K562 (cell line): ENCODE data around the gene PPP1R9A. TPM values are rescaled to one million over a fixed set of nuclear protein-coding genes. Genes with fewer than 3 reads are reported as not detected.
A peak's percentile ranks its signal among the peaks of the same experiment; 100 is the strongest.

Experiments
- ATAC-seq: fragments of 200-7000 bp; cut with Tn5 transposase; 3 replicates; pipeline ENCODE4 v1.9.1; 2020; ENCODE audit warnings: moderate library complexity
- BruUV-seq: library from RNA; stranded (reverse); fragments of 400-500 nt; replicated peaks from 2 replicates; lab custom pipeline; 2021; lab: Mats Ljungman, UMichigan
- CTCF ChIA-PET: fragments of 300-600 bp; formaldehyde crosslinking; extraction: SDS; loops from one replicate; lab custom pipeline; 2021; ENCODE audit warnings: low intra/inter-chr PET ratio; lab: Yijun Ruan, JAX
- POLR2A ChIA-PET: fragments of 300-600, 350-650 bp; sonication (Branson Sonifier 250); formaldehyde crosslinking; extraction: SDS; loops from one replicate; lab custom pipeline; 2021; ENCODE audit warnings: antibody characterized with exemption, inconsistent platforms; lab: Yijun Ruan, JAX
- DNase-seq, 4 experiments: peaks; one replicate each; pipeline versions ENCODE4 v3.0.0 to v3.0.0-alpha.2; 2011 to 2018; ENCODE audit warnings: low spot score in 3 of 4, mixed read lengths in 3 of 4; ENCODE audit errors: extremely low read depth in 1 of 4
- FAIRE-seq: peaks from 2 replicates; lab custom pipeline; 2011; peaks lifted over from hg19 to GRCh38; lab: Jason Lieb, UNC
- H2AFZ ChIP-seq: 2 replicates; pipeline ENCODE4 v1.6.0; 2011; ENCODE audit warnings: low read depth, low read length, control low read depth, inconsistent platforms
- H3K27ac ChIP-seq: fragments of 200-600 bp; 3 replicates; pipeline ENCODE4 v1.8.0; 2011; ENCODE audit warnings: low read depth, mild to moderate bottlenecking, control low read depth, inconsistent platforms, low read length, moderate library complexity, mixed read lengths; ENCODE audit errors: extremely low read depth
- H3K27me3 ChIP-seq, 2 experiments: fragments of 300-600 bp in 1 of 2; 2 replicates in 1 of 2; 3 replicates in 1 of 2; pipeline versions ENCODE4 v1.6.0 to v1.8.0; 2011; ENCODE audit warnings: inconsistent platforms in 2 of 2, low read length in 2 of 2, mild to moderate bottlenecking in 1 of 2, mixed read lengths in 1 of 2, moderate library complexity in 1 of 2; ENCODE audit not compliant: control insufficient read depth in 2 of 2, insufficient read depth in 2 of 2
- H3K36me3 ChIP-seq: fragments of 300-600 bp; 3 replicates; pipeline ENCODE4 v1.8.0; 2011; ENCODE audit warnings: mild to moderate bottlenecking, low read length, inconsistent platforms; ENCODE audit not compliant: control insufficient read depth, insufficient read depth
- H3K4me1 ChIP-seq, 2 experiments: fragments of 200-600 bp in 1 of 2; replicated peaks in 1 of 2; 2 replicates in 1 of 2; 3 replicates in 1 of 2; pipeline versions ENCODE4 v1.5.1 to v1.8.0; 2011; ENCODE audit warnings: inconsistent platforms in 2 of 2, low read length in 2 of 2, mild to moderate bottlenecking in 1 of 2, mixed read lengths in 1 of 2, moderate library complexity in 1 of 2; ENCODE audit not compliant: control insufficient read depth in 2 of 2, insufficient read depth in 2 of 2
- H3K4me2 ChIP-seq: 2 replicates; pipeline ENCODE4 v1.6.1; 2011; ENCODE audit warnings: low read length, control low read depth, inconsistent platforms, mixed read lengths; ENCODE audit not compliant: insufficient read depth
- H3K4me3 ChIP-seq: fragments of 200-600 bp; sonication (generic), shearing (Covaris generic); 2 replicates; pipeline ENCODE4 v1.5.1; 2016; ENCODE audit warnings: control low read depth, inconsistent platforms
- H3K79me2 ChIP-seq: fragments of 200-600 bp; 3 replicates; pipeline ENCODE4 v1.8.0; 2011; ENCODE audit warnings: low read length, inconsistent platforms; ENCODE audit not compliant: control insufficient read depth, insufficient read depth
- H3K9ac ChIP-seq, 2 experiments: 2 replicates each; pipeline versions ENCODE4 v1.6.0 to v1.6.1; 2011; ENCODE audit warnings: low read depth in 2 of 2, low read length in 2 of 2, control low read depth in 1 of 2, inconsistent platforms in 1 of 2, mild to moderate bottlenecking in 1 of 2, mixed read lengths in 1 of 2; ENCODE audit not compliant: insufficient read depth in 1 of 2
- H3K9me1 ChIP-seq: one replicate; pipeline ENCODE4 v1.6.0; 2011; ENCODE audit warnings: inconsistent platforms, mild to moderate bottlenecking, low read length, moderate library complexity; ENCODE audit not compliant: control insufficient read depth, insufficient read depth
- H3K9me3 ChIP-seq: replicated peaks from 2 replicates; pipeline ENCODE4 v1.5.1; 2011; ENCODE audit warnings: low read depth, low read length, inconsistent platforms; ENCODE audit not compliant: control insufficient read depth, insufficient read depth
- H4K20me1 ChIP-seq: replicated peaks from 2 replicates; pipeline ENCODE4 v1.6.1; 2011; ENCODE audit warnings: low read length, inconsistent platforms, mixed read lengths; ENCODE audit not compliant: control insufficient read depth, insufficient read depth
- CTBP1 ChIP-seq: fragments of 450-650 bp; IDR thresholded peaks from 2 replicates; pipeline ENCODE4 v1.6.1; 2016; ENCODE audit warnings: borderline replicate concordance
- DNMT1 ChIP-seq: fragments of 450-650 bp; IDR thresholded peaks from 2 replicates; pipeline ENCODE4 v1.6.1; 2016; ENCODE audit warnings: antibody characterized with exemption, mild to moderate bottlenecking
- FOXP1 ChIP-seq: sonication (generic); formaldehyde crosslinking; IDR thresholded peaks from 2 replicates; pipeline ENCODE4 v1.8.0; 2022; ENCODE audit warnings: mild to moderate bottlenecking, missing genetic modification reagents
- LCOR ChIP-seq: sonication (generic); formaldehyde crosslinking; IDR thresholded peaks from 2 replicates; pipeline ENCODE4 v1.8.0; 2022; ENCODE audit warnings: mild to moderate bottlenecking, missing genetic modification reagents
- SMARCA4 ChIP-seq: fragments of 450-650 bp; IDR thresholded peaks from 2 replicates; pipeline ENCODE4 v1.6.1; 2016
- SMARCC2 ChIP-seq: fragments of 450-650 bp; IDR thresholded peaks from 2 replicates; pipeline ENCODE4 v1.6.1; 2017; ENCODE audit warnings: antibody characterized with exemption, moderate library complexity, mild to moderate bottlenecking, low read depth
- TAF7 ChIP-seq: fragments of 450-650 bp; IDR thresholded peaks from 2 replicates; pipeline ENCODE4 v1.6.1; 2016; ENCODE audit warnings: missing genetic modification characterization, missing compliant biosample characterization
- ZNF263 ChIP-seq: sonication (generic); formaldehyde crosslinking; IDR thresholded peaks from 2 replicates; pipeline ENCODE4 v1.8.0; 2022; ENCODE audit warnings: mild to moderate bottlenecking, missing genetic modification reagents, borderline replicate concordance
- ZNF274 ChIP-seq: IDR thresholded peaks from 2 replicates; pipeline ENCODE4 v1.6.1; 2011; ENCODE audit warnings: low read depth, mild to moderate bottlenecking, low read length, moderate library complexity, borderline replicate concordance
- ZNF75A ChIP-seq: fragments of 450-650 bp; formaldehyde crosslinking; IDR thresholded peaks from 2 replicates; pipeline ENCODE4 v1.4.0; 2020; ENCODE audit warnings: mild to moderate bottlenecking
- ZNF766 ChIP-seq: fragments of 200-800 bp; sonication (Bioruptor generic); conservative IDR thresholded peaks from 2 replicates; pipeline ENCODE4 v1.6.1; 2016; ENCODE audit warnings: missing genetic modification characterization, missing compliant biosample characterization
- WGBS: fragments of 100-300 bp; shearing (Covaris generic); methylation state at CpG from one replicate; pipeline ENCODE4 v1.1.6; 2016; ENCODE audit warnings: low coverage, mixed read lengths; ENCODE audit not compliant: insufficient coverage; ENCODE audit errors: missing lambda C conversion rate; 5-methylcytosine and 5-hydroxymethylcytosine counted together
- in situ Hi-C: fragments of 300-500 bp; cut with MboI; formaldehyde crosslinking; loops from 4 replicates; pipeline ENCODE4 v1.15.0; 2018; ENCODE audit warnings: inconsistent platforms, mixed read lengths
- intact Hi-C: fragments of 100-400 bp; cut with micrococcal nuclease; formaldehyde crosslinking; loops from 2 replicates; pipeline ENCODE4 v1.14.2; 2022
- polyA plus RNA-seq, 8 experiments: library from polyadenylated mRNA; depleted of rRNA in 4 of 8; stranded (reverse) in 5 of 8; unstranded in 3 of 8; fragments of >200 nt; fragmentation: Nextera tagmentation in 2 of 8; fragmentation: Illumina TruSeq in 1 of 8; extraction: Ambion mirVana in 2 of 8; extraction: Trizol in 1 of 8; gene quantifications; 2 replicates each; pipeline versions ENCODE4 v1.2.1 to v1.2.3, GENCODE V29; 2011 to 2014; ENCODE audit warnings: inconsistent platforms in 1 of 8, missing spikeins in 1 of 8
- total RNA-seq, 7 experiments: library from RNA; depleted of rRNA in 6 of 7; stranded (reverse); fragments of >200 nt in 6 of 7; fragmentation: Illumina TruSeq in 2 of 7; extraction: Trizol in 2 of 7; gene quantifications; 2 replicates each; pipeline versions ENCODE4 v1.2.1 to v1.2.3, GENCODE V29; 2011 to 2021; ENCODE audit warnings: low replicate concordance in 1 of 7
- TF ChIP-seq, protein P1 (sequence below): sonication (generic); formaldehyde crosslinking; IDR thresholded peaks from 2 replicates; pipeline ENCODE4 v1.8.1; 2023; ENCODE audit warnings: mild to moderate bottlenecking, missing genetic modification reagents, moderate library complexity
- TF ChIP-seq, protein P2 (sequence below): fragments of 250-450 bp; sonication (Bioruptor Pico); IDR thresholded peaks from 2 replicates; pipeline ENCODE4 v1.9.0; 2021; ENCODE audit warnings: mild to moderate bottlenecking

PPP1R9A gene
- total and polyA plus RNA-seq, 9 of the 15 experiments (the other 6 are each of a cell fraction or from before 2014, with no cell fraction given): 0.24 TPM; not detected in 8

DNA sequence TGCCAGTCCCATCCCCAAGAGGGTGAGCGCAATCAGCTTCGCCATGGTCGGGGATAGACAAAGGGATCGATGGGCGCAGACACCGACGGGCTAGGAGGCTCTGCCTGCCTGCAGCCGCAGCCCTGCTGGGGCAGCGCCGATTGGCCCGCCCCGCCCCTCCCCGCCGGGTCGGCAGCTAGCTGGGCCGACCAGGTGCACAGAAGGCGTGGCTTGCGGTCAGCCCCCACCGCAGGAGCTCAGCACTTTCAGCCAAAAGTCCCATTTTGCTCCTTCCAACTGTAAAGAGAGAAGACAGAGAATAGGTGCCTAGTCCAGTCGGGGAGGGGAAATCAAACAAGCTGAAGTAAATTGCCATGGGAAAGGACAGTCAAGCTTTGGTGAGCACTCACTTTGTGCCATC is 417.0 kb downstream of the PPP1R9A start, which contains the start of gene PON1:
Gene PON1, minus strand, starts transcription at position 102 of the 400 bp plus-strand sequence. Its CDS starts 57 bp downstream, at position 45.
- Histone ChIP-seq H2AFZ (no peak within 1 kb of the TSS), H3K4me1 (no peaks in the 10 kb centered on the region; a peak in 1 of 5 replicates), H3K4me3 (no peak within 1 kb of the TSS), H3K27ac (no peak within 1 kb of the TSS), H3K79me2 (no peaks in the 10 kb centered on the region), H3K4me2 (no peak within 1 kb of the TSS), H3K9me3 (no peaks in the 10 kb centered on the region), H3K36me3 (no peaks in the 10 kb centered on the region), H3K27me3 (peaks cover 0 to 7% of the 10 kb centered on the region in 2 experiments; a peak in 1 of 5 replicates), H3K9me1 (no peaks in the 10 kb centered on the region), H3K9ac (no peak within 1 kb of the TSS), H4K20me1 (no peaks in the 10 kb centered on the region)
- no peak for TF ChIP-seq TAF7 (tag)
- TF ChIP-seq FOXP1 (CRISPR knock-in tag): no peak
- ATAC-seq (peak; percentile 74), FAIRE-seq (no peak), DNase-seq (peak in 3 of 4 experiments; percentile 4 to 30 (median 13))
- no TSS peak for BruUV-seq
- intact Hi-C loops (no loop called here), in situ Hi-C loops (no loop called here)
- ChIA-PET POLR2A (no interaction called here), CTCF (no interaction called here)
- 0% methylated on average over 16 of the region's 20 CpGs for WGBS

DNA sequence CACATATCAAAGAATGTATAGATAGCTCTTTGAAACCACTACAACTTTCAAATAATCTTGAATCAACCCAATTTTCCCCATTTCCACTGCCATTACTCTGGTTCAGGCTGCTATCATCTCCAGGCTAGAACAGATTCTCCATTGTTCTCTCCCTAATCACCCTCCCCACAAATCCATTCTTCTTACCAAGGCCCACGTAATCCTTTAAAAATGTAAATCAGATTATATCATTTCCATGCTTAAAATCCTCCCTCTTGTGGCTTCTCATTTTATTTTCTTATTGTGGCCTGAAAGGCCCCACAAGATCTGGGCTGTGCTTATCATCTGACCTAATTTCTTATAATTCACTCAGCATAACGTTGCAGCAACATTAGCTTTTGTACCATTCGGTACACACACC is 420.0 kb downstream of the PPP1R9A start:
- no peak for DNase-seq
- POLR2A ChIA-PET: no interaction called here
- Histone ChIP-seq H3K4me3 (no peak overlapping the region), H3K79me2 (no peaks in the 10 kb centered on the region), H2AFZ (no peak overlapping the region), H3K36me3 (no peaks in the 10 kb centered on the region), H3K9ac (no peak overlapping the region), H3K9me1 (no peaks in the 10 kb centered on the region), H4K20me1 (no peaks in the 10 kb centered on the region), H3K4me1 (no peaks in the 10 kb centered on the region; a peak in 1 of 5 replicates), H3K9me3 (no peaks in the 10 kb centered on the region), H3K27me3 (peaks cover 0 to 7% of the 10 kb centered on the region in 2 experiments; a peak in 1 of 5 replicates), H3K4me2 (no peak overlapping the region), H3K27ac (no peak overlapping the region)
- CTCF ChIA-PET: no interaction called here
- no peak for FAIRE-seq
- intact Hi-C loops (no loop called here), in situ Hi-C loops (no loop called here)
- ATAC-seq: no peak
- WGBS: 2% methylated on average over 3 of the region's 3 CpGs
- no TSS peak for BruUV-seq
- TF ChIP-seq, protein P1, sequence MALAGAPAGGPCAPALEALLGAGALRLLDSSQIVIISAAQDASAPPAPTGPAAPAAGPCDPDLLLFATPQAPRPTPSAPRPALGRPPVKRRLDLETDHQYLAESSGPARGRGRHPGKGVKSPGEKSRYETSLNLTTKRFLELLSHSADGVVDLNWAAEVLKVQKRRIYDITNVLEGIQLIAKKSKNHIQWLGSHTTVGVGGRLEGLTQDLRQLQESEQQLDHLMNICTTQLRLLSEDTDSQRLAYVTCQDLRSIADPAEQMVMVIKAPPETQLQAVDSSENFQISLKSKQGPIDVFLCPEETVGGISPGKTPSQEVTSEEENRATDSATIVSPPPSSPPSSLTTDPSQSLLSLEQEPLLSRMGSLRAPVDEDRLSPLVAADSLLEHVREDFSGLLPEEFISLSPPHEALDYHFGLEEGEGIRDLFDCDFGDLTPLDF (CRISPR knock-in tag): no peak
- TF ChIP-seq ZNF766 (CRISPR knock-in tag): no peak
- TF ChIP-seq LCOR: no peak
- no peak for TF ChIP-seq ZNF263 (CRISPR knock-in tag)
- no peak for TF ChIP-seq DNMT1
- TF ChIP-seq ZNF75A: no peak
- no peak for TF ChIP-seq ZNF274
- no peak for TF ChIP-seq SMARCC2
- no peak for TF ChIP-seq SMARCA4
- no peak for TF ChIP-seq CTBP1
- TF ChIP-seq, protein P2, sequence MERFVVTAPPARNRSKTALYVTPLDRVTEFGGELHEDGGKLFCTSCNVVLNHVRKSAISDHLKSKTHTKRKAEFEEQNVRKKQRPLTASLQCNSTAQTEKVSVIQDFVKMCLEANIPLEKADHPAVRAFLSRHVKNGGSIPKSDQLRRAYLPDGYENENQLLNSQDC (CRISPR knock-in tag): no peak
